H1 (cell line): ENCODE data around the gene ACER1. TPM values are rescaled to one million over a fixed set of nuclear protein-coding genes. Genes with fewer than 3 reads are reported as not detected.

Experiments used
- CHD7 ChIP-seq: fragments of 300-600 bp; sonication (generic); IDR thresholded peaks from 2 replicates; pipeline ENCODE4 v1.7.1; 2012; ENCODE audit warnings: low read length, moderate library complexity, mild to moderate bottlenecking, inconsistent platforms; ENCODE audit not compliant: insufficient replicate concordance
- CREB1 ChIP-seq: IDR thresholded peaks from 2 replicates; pipeline ENCODE4 v1.6.1; 2012; ENCODE audit warnings: inconsistent platforms
- MAFK ChIP-seq: IDR thresholded peaks from 2 replicates; pipeline ENCODE4 v1.6.1; 2012; ENCODE audit warnings: low read depth, mild to moderate bottlenecking, improper control_type of control experiment, low read length
- POU5F1 ChIP-seq: IDR thresholded peaks from 2 replicates; pipeline ENCODE4 v1.6.1; 2011; ENCODE audit warnings: low read depth, mild to moderate bottlenecking, low read length, moderate library complexity
- TAF7 ChIP-seq: optimal IDR thresholded peaks from 2 replicates; pipeline ENCODE3; 2011; ENCODE audit warnings: low read depth, mild to moderate bottlenecking, inconsistent platforms, low read length, moderate library complexity, borderline replicate concordance
- polyA plus RNA-seq, 7 experiments: library from polyadenylated mRNA; depleted of rRNA in 3 of 7; stranded (reverse) in 5 of 7; unstranded in 2 of 7; fragments of >200 nt in 5 of 7; fragments of 200-250 nt in 2 of 7; gene quantifications; 1 replicate in 5 of 7; 2 replicates in 1 of 7; 4 replicates in 1 of 7; pipeline versions ENCODE4 v1.2.1 to v1.2.3, GENCODE V29; 2011 to 2013; ENCODE audit warnings: missing spikeins in 2 of 7, mixed read lengths in 2 of 7
- total RNA-seq: library from RNA; stranded (reverse); fragmentation: NEBNext Ultra II Directional; extraction: Animal tissue kit (Norgen Biotek cat#: 25700); gene quantifications from 2 replicates; pipeline ENCODE4 v1.2.1, GENCODE V29; 2021

ACER1 gene
- total and polyA plus RNA-seq, 2 of the 8 experiments (the other 6 are each of a cell fraction or from before 2014, with no cell fraction given): 0.05 TPM; not detected in 1

DNA sequence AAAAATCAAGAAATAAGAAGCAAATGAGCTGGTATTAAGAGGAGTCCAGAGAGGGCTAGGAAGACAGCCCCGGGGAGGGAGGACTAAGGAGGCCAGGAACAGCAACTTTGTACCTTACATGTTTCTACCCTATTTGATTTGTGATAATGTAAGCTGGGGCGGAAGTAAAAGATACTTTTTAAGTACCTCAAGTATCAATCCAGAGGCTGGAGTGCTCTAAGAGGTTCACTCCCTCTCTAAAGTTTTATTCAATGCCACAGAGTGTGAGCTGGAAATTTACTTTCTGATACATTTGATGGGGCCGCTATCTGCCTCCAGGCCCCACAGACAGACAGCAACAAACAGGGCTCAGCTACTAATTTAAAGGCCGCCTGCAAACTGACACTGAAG is 65.0 kb downstream of the ACER1 start (continued):
- TF ChIP-seq CHD7 (no peak), MAFK (no peak), CREB1 (no peak), TAF7 (no peak), POU5F1 (no peak)
